HCT116 (cell line): ENCODE measurements around the gene RIPOR1. TPM values are rescaled to one million over a fixed set of nuclear protein-coding genes. Genes with fewer than 3 reads are reported as not detected.

Experiments
- ATAC-seq: fragments of 200-7000 bp; cut with Tn5 transposase; 2 replicates; pipeline ENCODE4 v1.9.1; 2020; ENCODE audit warnings: mild to moderate bottlenecking, moderate library complexity
- BruUV-seq: library from RNA; stranded (reverse); fragments of 400-500 nt; replicated peaks from 2 replicates; lab custom pipeline; 2021; lab: Mats Ljungman, UMichigan
- CTCF ChIA-PET: fragments of 300-600 bp; sonication (Branson Sonifier 250); formaldehyde crosslinking; loops from one replicate; lab custom pipeline; 2021; ENCODE audit warnings: antibody characterized with exemption; lab: Charles Lee
- POLR2A ChIA-PET: fragments of 300-600, 350-600 bp; sonication (Branson Sonifier 250); formaldehyde crosslinking; loops from one replicate; lab custom pipeline; 2021; ENCODE audit warnings: antibody characterized with exemption; lab: Charles Lee
- RAD21 ChIA-PET, 2 experiments: fragments of 300-600 bp; sonication (Branson Sonifier 250); formaldehyde crosslinking; loops; one replicate each; lab custom pipeline; 2023; ENCODE audit warnings: low total read pairs in 2 of 2; ENCODE audit not compliant: uncharacterized antibody in 2 of 2, unreplicated experiment in 2 of 2, low non-redundant PET in 1 of 2; lab: Charles Lee
- DNase-seq: peaks from one replicate; pipeline ENCODE4 v3.0.0-alpha.2; 2010; ENCODE audit warnings: low read depth, low spot score
- H2AFZ ChIP-seq: fragments of 200-600 bp; shearing (Covaris generic), sonication (generic); 2 replicates; pipeline ENCODE4 v1.6.1; 2017; ENCODE audit warnings: low read depth, mixed run types, mixed read lengths, antibody characterized with exemption, low read length; ENCODE audit not compliant: poor library complexity, severe bottlenecking
- H3K27ac ChIP-seq: 2 replicates; pipeline ENCODE4 v1.5.1; 2012; ENCODE audit warnings: low read depth, low read length
- H3K27me3 ChIP-seq: fragments of 200-600 bp; sonication (generic); 2 replicates; pipeline ENCODE4 v1.6.1; 2016; ENCODE audit warnings: mixed run types, low read length, mixed read lengths; ENCODE audit not compliant: insufficient read depth
- H3K36me3 ChIP-seq, 2 experiments: fragments of 200-500 bp in 1 of 2; fragments of 200-600 bp in 1 of 2; sonication (Bioruptor generic) in 1 of 2; sonication (generic) in 1 of 2; 2 replicates each; pipeline versions ENCODE4 v1.5.1 to v1.6.1; 2014 to 2016; ENCODE audit warnings: low read length in 2 of 2, inconsistent platforms in 1 of 2, mixed read lengths in 1 of 2, mixed run types in 1 of 2; ENCODE audit not compliant: insufficient read depth in 2 of 2, control insufficient read depth in 1 of 2
- H3K4me1 ChIP-seq, 2 experiments: fragments of 200-600 bp in 1 of 2; sonication (generic) in 1 of 2; 2 replicates each; pipeline versions ENCODE4 v1.5.1 to v1.6.1; 2012 to 2017; ENCODE audit warnings: low read length in 2 of 2, inconsistent platforms in 1 of 2, mild to moderate bottlenecking in 1 of 2, mixed read lengths in 1 of 2, mixed run types in 1 of 2, moderate library complexity in 1 of 2; ENCODE audit not compliant: insufficient read depth in 2 of 2, control insufficient read depth in 1 of 2
- H3K4me2 ChIP-seq: fragments of 200-600 bp; sonication (generic); 2 replicates; pipeline ENCODE4 v1.6.1; 2017; ENCODE audit warnings: mixed run types, low read length, mixed read lengths
- H3K4me3 ChIP-seq, 2 experiments: fragments of 200-600 bp in 1 of 2; sonication (generic) in 1 of 2; replicated peaks in 1 of 2; 2 replicates each; pipeline ENCODE4 v1.5.1; 2011 to 2016; ENCODE audit warnings: low read length in 2 of 2, control low read depth in 1 of 2, low read depth in 1 of 2, mild to moderate bottlenecking in 1 of 2, mixed read lengths in 1 of 2, mixed run types in 1 of 2
- H3K79me2 ChIP-seq: fragments of 200-600 bp; sonication (generic); 2 replicates; pipeline ENCODE4 v1.6.1; 2017; ENCODE audit warnings: mild to moderate bottlenecking, mixed run types, low read length, moderate library complexity, mixed read lengths; ENCODE audit not compliant: insufficient read depth
- H3K9ac ChIP-seq: fragments of 200-600 bp; sonication (generic); 2 replicates; pipeline ENCODE4 v1.6.1; 2016; ENCODE audit warnings: low read length, mixed read lengths
- H3K9me2 ChIP-seq: fragments of 200-600 bp; sonication (generic), shearing (Covaris generic); 2 replicates; pipeline ENCODE4 v1.6.1; 2017; ENCODE audit warnings: mixed run types, mild to moderate bottlenecking, moderate library complexity; ENCODE audit not compliant: insufficient read depth
- H3K9me3 ChIP-seq, 2 experiments: fragments of 200-500 bp in 1 of 2; fragments of 200-600 bp in 1 of 2; sonication (Bioruptor generic) in 1 of 2; sonication (generic) in 1 of 2; 2 replicates each; pipeline ENCODE4 v1.6.1; 2014 to 2017; ENCODE audit warnings: low read length in 2 of 2, mixed read lengths in 2 of 2, inconsistent platforms in 1 of 2, low read depth in 1 of 2, mild to moderate bottlenecking in 1 of 2, mixed run types in 1 of 2, moderate library complexity in 1 of 2; ENCODE audit not compliant: control insufficient read depth in 1 of 2, insufficient read depth in 1 of 2
- H4K20me1 ChIP-seq: fragments of 200-600 bp; sonication (generic), shearing (Covaris generic); 2 replicates; pipeline ENCODE4 v1.6.1; 2017; ENCODE audit warnings: mixed run types, mild to moderate bottlenecking, moderate library complexity; ENCODE audit not compliant: insufficient read depth
- CBX3 ChIP-seq: IDR thresholded peaks from 2 replicates; pipeline ENCODE4 v1.6.1; 2012; ENCODE audit warnings: low read depth
- CTCF ChIP-seq, 3 experiments: fragments of 200-600 bp in 1 of 3; sonication (generic) in 1 of 3; IDR thresholded peaks in 2 of 3; conservative IDR thresholded peaks in 1 of 3; 2 replicates each; pipeline ENCODE4 v1.5.1; 2012 to 2017; ENCODE audit warnings: low read depth in 2 of 3, low read length in 2 of 3, antibody characterized with exemption in 1 of 3, borderline replicate concordance in 1 of 3, control low read depth in 1 of 3, mild to moderate bottlenecking in 1 of 3, mixed read lengths in 1 of 3, mixed run types in 1 of 3, moderate library complexity in 1 of 3; ENCODE audit not compliant: insufficient read depth in 1 of 3
- ELF1 ChIP-seq: IDR thresholded peaks from 2 replicates; pipeline ENCODE4 v1.6.1; 2012; ENCODE audit warnings: low read depth, borderline replicate concordance
- FOSL1 ChIP-seq: IDR thresholded peaks from 2 replicates; pipeline ENCODE4 v1.6.1; 2012; ENCODE audit warnings: low read depth
- MAX ChIP-seq: IDR thresholded peaks from 2 replicates; pipeline ENCODE4 v1.6.1; 2012
- POLR2A ChIP-seq: IDR thresholded peaks from 2 replicates; pipeline ENCODE4 v1.7.0; 2011; ENCODE audit warnings: borderline replicate concordance; ENCODE audit not compliant: insufficient read depth, insufficient read length; ENCODE audit errors: extremely low read depth
- SP1 ChIP-seq: IDR thresholded peaks from 2 replicates; pipeline ENCODE4 v1.6.1; 2012; ENCODE audit warnings: low read depth
- SRF ChIP-seq: IDR thresholded peaks from 2 replicates; pipeline ENCODE4 v1.6.1; 2012; ENCODE audit warnings: low read depth
- YY1 ChIP-seq: IDR thresholded peaks from 2 replicates; pipeline ENCODE4 v1.6.1; 2011; ENCODE audit warnings: low read length, low read depth, moderate library complexity, mild to moderate bottlenecking; ENCODE audit not compliant: insufficient replicate concordance; ENCODE audit errors: extremely low read depth
- ZNF274 ChIP-seq: fragments of 200-500 bp; sonication (Bioruptor generic); IDR thresholded peaks from 2 replicates; pipeline ENCODE4 v1.6.1; 2014; ENCODE audit warnings: mild to moderate bottlenecking, low read depth, low read length, inconsistent platforms
- intact Hi-C: fragments of 100-400 bp; cut with micrococcal nuclease; formaldehyde crosslinking; loops from 2 replicates; pipeline ENCODE4 v1.10.0; 2022
- total RNA-seq: library from RNA; stranded (reverse); gene quantifications from one replicate; pipeline ENCODE4 v1.2.1, GENCODE V29; 2021; ENCODE audit not compliant: unreplicated experiment

The RIPOR1 gene
- total RNA-seq, 1 experiment from 2014 or later = 60.0 TPM

GRCh38 chr16:67551091-67551490 is 22.5 kb downstream of the RIPOR1 start:
- DNase-seq (no peak), ATAC-seq (no peak)
- POLR2A ChIA-PET = no interaction called here
- Histone ChIP-seq H3K4me2 (no peak overlapping the region), H3K36me3 (no peaks in the 10 kb centered on the region; a peak in 1 of 4 replicates), H3K27me3 (no peaks in the 10 kb centered on the region), H3K79me2 (no peaks in the 10 kb centered on the region), H3K9me3 (no peaks in the 10 kb centered on the region), H3K9me2 (no peaks in the 10 kb centered on the region), H4K20me1 (no peaks in the 10 kb centered on the region), H3K27ac (no peak overlapping the region), H3K4me3 (no peak overlapping the region), H3K9ac (no peak overlapping the region), H2AFZ (no peak overlapping the region), H3K4me1 (peaks cover 7 to 16% of the 10 kb centered on the region in 2 experiments)
- BruUV-seq = no TSS peak
- CTCF ChIA-PET = no interaction called here
- RAD21 ChIA-PET = no interaction called here
- no peak for TF ChIP-seq FOSL1
- TF ChIP-seq ELF1 = no peak
- TF ChIP-seq POLR2A = no peak
- intact Hi-C loops = no loop called here

- Histone ChIP-seq H3K9me2 (no peaks in the 10 kb centered on the region), H3K4me1 (peaks cover 13 to 17% of the 10 kb centered on the region in 2 experiments), H3K79me2 (no peaks in the 10 kb centered on the region), H4K20me1 (no peaks in the 10 kb centered on the region), H2AFZ (no peak overlapping the region), H3K36me3 (no peaks in the 10 kb centered on the region), H3K4me3 (no peak overlapping the region), H3K27me3 (no peaks in the 10 kb centered on the region), H3K27ac (no peak overlapping the region), H3K9ac (no peak overlapping the region), H3K4me2 (no peak overlapping the region), H3K9me3 (no peaks in the 10 kb centered on the region)
- ATAC-seq (no peak), DNase-seq (no peak)
- POLR2A ChIA-PET = no interaction called here
- BruUV-seq = no TSS peak
- TF ChIP-seq SP1 (no peak), MAX (no peak), CBX3 (no peak), ELF1 (no peak), YY1 (no peak), CTCF (IDR thresholded peaks at IDR 0.05 in 2 of 3, conservative IDR thresholded peaks at IDR 0.05 in 1 of 3; ENCODE audit: borderline replicate concordance in 1 of 3, insufficient read depth in 1 of 3, low read depth in 2 of 3, low read length in 2 of 3) (no peak), ZNF274 (no peak), SRF (no peak)
- RAD21 ChIA-PET = no interaction called here
- intact Hi-C loops = no loop called here
- CTCF ChIA-PET = no interaction called here
Measured at GRCh38 chr16:67551972-67552371, 23.3 kb downstream of the RIPOR1 start.
